Measurements from ENCODE around the gene PIGC.

PIGC gene

GRCh38 chr1:172443666-172444453 lies at the start of gene PIGC:
TSS of gene PIGC (minus strand) at chr1:172444069. CDS start at chr1:172442622, 1,447 bp downstream.
- DNase-seq, result peak; percentile 89

- DNase-seq, result no peak
Observed at GRCh38 chr1:172492421-172492820, 48.6 kb upstream of the PIGC start.

GRCh38 chr1:172489847-172490246 lies 46.0 kb upstream of the PIGC start:
- no peak for DNase-seq

- DNase-seq, result no peak
Observed at GRCh38 chr1:172488393-172488792, 44.5 kb upstream of the PIGC start.

- no peak for DNase-seq
Observed at GRCh38 chr1:172487550-172487949, 43.7 kb upstream of the PIGC start.

GRCh38 chr1:172486805-172487454 lies 43.1 kb upstream of the PIGC start:
- DNase-seq, result no peak

GRCh38 chr1:172485626-172486025 lies 41.8 kb upstream of the PIGC start:
- DNase-seq, result no peak

GRCh38 chr1:172484252-172484651 lies 40.4 kb upstream of the PIGC start:
- no peak for DNase-seq

GRCh38 chr1:172483448-172483847 lies 39.6 kb upstream of the PIGC start:
- no peak for DNase-seq

GRCh38 chr1:172482044-172482443 lies 38.2 kb upstream of the PIGC start:
- no peak for DNase-seq

- no peak for DNase-seq
Observed at GRCh38 chr1:172480431-172480830, 36.6 kb upstream of the PIGC start.

GRCh38 chr1:172478485-172478884 lies 34.6 kb upstream of the PIGC start:
- DNase-seq, result no peak

- DNase-seq, result no peak
Observed at GRCh38 chr1:172477741-172478140, 33.9 kb upstream of the PIGC start.

- DNase-seq, result no peak
Observed at GRCh38 chr1:172477216-172477615, 33.3 kb upstream of the PIGC start.

- DNase-seq, result no peak
Observed at GRCh38 chr1:172476218-172476811, 32.4 kb upstream of the PIGC start.

- DNase-seq, result no peak
Observed at GRCh38 chr1:172473842-172474241, 30.0 kb upstream of the PIGC start.

- DNase-seq, result no peak
Observed at GRCh38 chr1:172473302-172473701, 29.4 kb upstream of the PIGC start.

- DNase-seq, result no peak
Observed at GRCh38 chr1:172472495-172472894, 28.6 kb upstream of the PIGC start.

- DNase-seq, result no peak
Observed at GRCh38 chr1:172471666-172472065, 27.8 kb upstream of the PIGC start.

GRCh38 chr1:172470149-172470548 lies 26.3 kb upstream of the PIGC start:
- no peak for DNase-seq

GRCh38 chr1:172469717-172470116 lies 25.8 kb upstream of the PIGC start:
- DNase-seq, result no peak

GRCh38 chr1:172468296-172468695 lies 24.4 kb upstream of the PIGC start:
- DNase-seq, result no peak

GRCh38 chr1:172467446-172467845 lies 23.6 kb upstream of the PIGC start:
- no peak for DNase-seq

- no peak for DNase-seq
Observed at GRCh38 chr1:172466795-172467407, 23.0 kb upstream of the PIGC start.
